Right lobe of liver (tissue), 6 donors: Measurements from ENCODE around the gene VILL. TPM values are rescaled to one million over a fixed set of nuclear protein-coding genes. Genes with fewer than 3 reads are reported as not detected.
A peak's percentile ranks its signal among the peaks of the same experiment; 100 is the strongest.

Source experiments
- ATAC-seq, 4 donors: fragments of 200-7000 bp; cut with Tn5 transposase; one replicate each; pipeline ENCODE4 v1.9.1; 2020; ENCODE audit warnings: mild to moderate bottlenecking in 4 of 4, moderate library complexity in 4 of 4
- DNase-seq, 3 donors: peaks; one replicate each; pipeline ENCODE4 v3.0.0-alpha.2; 2020
- H3K27ac ChIP-seq, 3 donors: fragments of 200-600 bp; one replicate each; pipeline ENCODE4 v1.8.0; 2022
- H3K27me3 ChIP-seq, 2 donors: fragments of 200-600 bp; one replicate each; pipeline ENCODE4 v1.8.0; 2022
- H3K36me3 ChIP-seq, 4 donors: fragments of 200-600 bp; sonication (generic) in 1 of 4; one replicate each; pipeline versions ENCODE4 v1.5.1 to v1.8.0; 2017 to 2022; ENCODE audit warnings: control low read depth in 1 of 4
- H3K4me1 ChIP-seq, 4 donors: fragments of 200-600 bp; sonication (generic) in 1 of 4; one replicate each; pipeline versions ENCODE4 v1.5.1 to v1.8.0; 2017 to 2022; ENCODE audit warnings: control low read depth in 1 of 4
- H3K4me3 ChIP-seq, 3 donors: fragments of 200-600 bp; one replicate each; pipeline ENCODE4 v1.8.0; 2022
- H3K9me3 ChIP-seq, 4 donors: fragments of 200-600 bp; sonication (generic) in 1 of 4; one replicate each; pipeline versions ENCODE4 v1.5.1 to v1.8.0; 2017 to 2022; ENCODE audit warnings: control low read depth in 1 of 4
- CTCF ChIP-seq, 4 donors: fragments of 200-600 bp in 3 of 4; fragments of 450-650 bp in 1 of 4; IDR thresholded peaks; one replicate each; pipeline versions ENCODE4 v1.5.1 to v1.8.0; 2016 to 2022; ENCODE audit warnings: antibody characterized with exemption in 4 of 4, mild to moderate bottlenecking in 2 of 4
- POLR2A ChIP-seq: fragments of 450-650 bp; IDR thresholded peaks from one replicate; pipeline ENCODE4 v1.6.1; 2017; ENCODE audit warnings: antibody characterized with exemption, mild to moderate bottlenecking
- WGBS: methylation state at CpG from one replicate; pipeline ENCODE4 v1.1.6; 2018; ENCODE audit warnings: low coverage, low lambda C conversion rate; ENCODE audit not compliant: insufficient coverage; ENCODE audit errors: missing lambda C conversion rate; 5-methylcytosine and 5-hydroxymethylcytosine counted together
- intact Hi-C, 2 donors: fragments of 100-400 bp; cut with DNase I; formaldehyde crosslinking; loops; one replicate each; pipeline versions ENCODE4 v1.11.2 to v1.14.1; 2022
- total RNA-seq, 6 experiments: library from RNA; depleted of rRNA in 2 of 6; stranded (reverse); fragments of >200 nt in 2 of 6; fragmentation: NEBNext Ultra II Directional in 3 of 6; extraction: Animal tissue kit (Norgen Biotek cat#: 25700) in 3 of 6; gene quantifications; one replicate each; pipeline versions ENCODE4 v1.1.0 to v1.2.4, GENCODE V29; 2016 to 2023
- donor health status: DM: no; HTN: yes; CAD: no.
- donor health status: DM: no; HTN: no; CAD: no.
- donor health status: DM: no; HTN: no; CAD: no.
- donor health status: DM: no; HTN: yes; CAD: no.
- donor health status: DM: no; HTN: yes; CAD: no.

VILL gene
- total RNA-seq, 6 experiments from 2014 or later: 0.25 to 1.5 (median 0.97) TPM

GRCh38 chr3:38040401-38040800, 49.8 kb downstream of the VILL start:
- TF ChIP-seq CTCF (IDR thresholded peaks at IDR 0.05): no peak
- no peak for TF ChIP-seq POLR2A
- Histone ChIP-seq H3K27me3 (no peaks in the 10 kb centered on the region), H3K4me3 (no peak overlapping the region), H3K36me3 (no peaks in the 10 kb centered on the region), H3K4me1 (no peaks in the 10 kb centered on the region), H3K27ac (no peak overlapping the region), H3K9me3 (no peaks in the 10 kb centered on the region)
- ATAC-seq: no peak
- no peak for DNase-seq
- 81% methylated on average over 5 of the region's 5 CpGs for WGBS
- intact Hi-C loops: no loop called here

DNA sequence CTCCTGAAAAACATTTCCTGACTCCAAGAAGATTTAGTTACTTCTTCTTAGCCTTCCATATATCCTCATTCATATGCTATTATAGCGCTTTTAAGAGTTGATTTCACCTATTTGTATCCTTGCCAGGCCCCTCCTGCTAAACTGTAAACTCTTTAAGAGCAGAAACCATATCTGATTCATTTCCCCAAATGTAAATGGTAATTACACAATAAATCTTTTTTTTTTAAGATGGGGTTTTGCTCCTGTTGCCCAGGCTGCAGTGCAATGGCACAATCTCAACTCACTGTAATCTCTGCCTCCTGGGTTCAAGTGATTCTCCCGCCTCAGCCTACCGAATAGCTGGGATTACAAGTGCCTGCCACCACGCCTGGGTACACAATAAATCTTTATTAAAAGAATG, 52.9 kb downstream of the VILL start:
- H3K4me1 ChIP-seq: no peaks in the 10 kb centered on the region
- TF ChIP-seq CTCF (IDR thresholded peaks at IDR 0.05) (no peak), POLR2A (no peak)
- H3K4me3 ChIP-seq: no peak overlapping the region
- H3K36me3 ChIP-seq: no peaks in the 10 kb centered on the region
- ATAC-seq (no peak), DNase-seq (peak in 1 of 3 donors; percentile 19)
- intact Hi-C loops: no loop called here
- no peaks in the 10 kb centered on the region for H3K9me3 ChIP-seq
- WGBS: 72% methylated on average over 4 of the region's 4 CpGs
- no peak overlapping the region for H3K27ac ChIP-seq
- H3K27me3 ChIP-seq: no peaks in the 10 kb centered on the region

GRCh38 chr3:38046027-38046426, 55.4 kb downstream of the VILL start:
- Histone ChIP-seq H3K9me3 (no peaks in the 10 kb centered on the region), H3K4me3 (no peak overlapping the region), H3K27me3 (no peaks in the 10 kb centered on the region), H3K4me1 (no peaks in the 10 kb centered on the region), H3K36me3 (no peaks in the 10 kb centered on the region), H3K27ac (no peak overlapping the region)
- DNase-seq (no peak), ATAC-seq (no peak)
- WGBS: 89% methylated on average over 4 of the region's 4 CpGs
- TF ChIP-seq CTCF (IDR thresholded peaks at IDR 0.05): no peak
- TF ChIP-seq POLR2A: no peak
- intact Hi-C loops: no loop called here

GRCh38 chr3:38046821-38047220, 56.2 kb downstream of the VILL start:
- H3K27me3 ChIP-seq: no peaks in the 10 kb centered on the region
- H3K27ac ChIP-seq: no peak overlapping the region
- ATAC-seq: no peak
- peak in 1 of 3 donors; percentile 6 for DNase-seq
- H3K9me3 ChIP-seq: no peaks in the 10 kb centered on the region
- no peaks in the 10 kb centered on the region for H3K36me3 ChIP-seq
- H3K4me3 ChIP-seq: no peak overlapping the region
- intact Hi-C loops: no loop called here
- WGBS: 88% methylated on average over 2 of the region's 2 CpGs
- no peaks in the 10 kb centered on the region for H3K4me1 ChIP-seq
- TF ChIP-seq CTCF (IDR thresholded peaks at IDR 0.05) (no peak), POLR2A (no peak)

DNA sequence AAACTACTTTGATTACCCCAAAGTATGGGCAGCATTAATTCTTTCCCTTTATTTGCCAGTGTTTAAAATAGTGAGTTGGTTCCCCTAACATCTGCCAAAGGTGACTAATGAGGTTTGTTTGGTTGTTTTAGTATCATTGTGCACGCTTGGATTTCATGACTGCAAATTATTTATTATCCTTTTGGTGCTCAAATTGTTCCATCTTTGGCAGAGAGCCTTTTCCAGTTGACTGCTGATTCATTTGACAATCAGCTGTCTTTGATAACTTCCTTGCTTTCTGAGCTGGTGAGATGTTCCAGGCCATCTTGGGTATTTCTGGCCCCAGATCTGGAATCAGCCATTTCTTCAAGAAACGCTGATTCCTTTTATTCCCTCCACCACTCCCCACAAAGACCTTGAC, 57.3 kb downstream of the VILL start:
- no peak overlapping the region for H3K27ac ChIP-seq
- 81% methylated on average over 2 of the region's 2 CpGs for WGBS
- intact Hi-C loops: no loop called here
- TF ChIP-seq CTCF (IDR thresholded peaks at IDR 0.05) (no peak), POLR2A (no peak)
- H3K4me3 ChIP-seq: no peak overlapping the region
- no peaks in the 10 kb centered on the region for H3K36me3 ChIP-seq
- H3K9me3 ChIP-seq: no peaks in the 10 kb centered on the region
- ATAC-seq (no peak), DNase-seq (no peak)
- H3K4me1 ChIP-seq: no peaks in the 10 kb centered on the region
- H3K27me3 ChIP-seq: no peaks in the 10 kb centered on the region
